ENCODE measurements around the gene NFKB1.

DNA sequence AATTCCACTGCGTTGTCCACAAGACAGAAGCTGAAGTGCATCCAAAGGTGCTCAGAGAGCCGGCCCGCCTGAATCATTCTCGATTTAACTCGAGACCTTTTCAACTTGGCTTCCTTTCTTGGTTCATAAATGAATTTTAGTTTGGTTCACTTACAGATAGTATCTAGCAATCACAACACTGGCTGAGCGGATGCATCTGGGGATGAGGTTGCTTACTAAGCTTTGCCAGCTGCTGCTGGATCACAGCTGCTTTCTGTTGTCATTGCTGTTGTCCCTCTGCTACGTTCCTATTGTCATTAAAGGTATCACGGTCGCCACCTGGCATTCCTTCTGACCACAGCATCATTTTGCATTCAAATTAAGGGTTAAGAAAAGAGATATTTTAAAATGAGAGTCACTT lies 115.5 kb downstream of the NFKB1 start:
- no peak for TF ChIP-seq CTCF (IDR thresholded peaks at IDR 0.05 in 8 of 11, conservative IDR thresholded peaks at IDR 0.05 in 3 of 11)
- TF ChIP-seq POLR2A (IDR thresholded peaks at IDR 0.05) = no peak
- TF ChIP-seq POLR2AphosphoS5 (IDR thresholded peaks at IDR 0.05) = no peak
